Measurements from ENCODE around the gene FUT2. TPM values are rescaled to one million over a fixed set of nuclear protein-coding genes. Genes with fewer than 3 reads are reported as not detected.

The FUT2 gene
- total and polyA plus RNA-seq, 2 donors (not counting 1 experiment from before 2014, with no cell fraction given), result under 0.01 TPM; not detected in 1

GRCh38 chr19:48674921-48675824 is 20.6 kb upstream of the FUT2 start:
- peak; percentile 59 to 81 for DNase-seq (ENCODE audit: low read depth in 2 of 2)
- Histone ChIP-seq H3K36me3 (ENCODE audit: control insufficient read depth, insufficient read depth, low read length) (no peaks in the 10 kb centered on the region), H2AFZ (ENCODE audit: low read length) (peak overlapping the region; percentile 76), H3K9ac (ENCODE audit: insufficient read depth, low read length) (peak overlapping the region; percentile 42), H3K4me1 (ENCODE audit: control insufficient read depth, extremely low read depth, insufficient read depth, low read length) (no peaks in the 10 kb centered on the region), H3K4me3 (replicated peaks in 1 of 4; ENCODE audit: control extremely low read depth in 1 of 4, insufficient read depth in 1 of 4, low read depth in 3 of 4, low read length in 4 of 4) (no peak overlapping the region), H3K9me3 (ENCODE audit: control insufficient read depth, insufficient read depth, low read depth, low read length) (no peaks in the 10 kb centered on the region), H3K4me2 (ENCODE audit: extremely low read depth, insufficient read depth, low read length) (no peak overlapping the region), H3K27me3 (ENCODE audit: control insufficient read depth, insufficient read depth, low read length) (no peaks in the 10 kb centered on the region), H4K20me1 (ENCODE audit: control insufficient read depth, extremely low read depth, insufficient read depth, low read length) (no peaks in the 10 kb centered on the region), H3K27ac (ENCODE audit: insufficient read depth, low read length) (no peak overlapping the region), H3K79me2 (ENCODE audit: control insufficient read depth, insufficient read depth, low read length) (no peaks in the 10 kb centered on the region)
- TF ChIP-seq EZH2 (IDR thresholded peaks at IDR 0.05; ENCODE audit: low read length, missing control alignments), result no peak
- peak; percentile 71 to 86 for TF ChIP-seq CTCF (conservative IDR thresholded peaks at IDR 0.05 in 1 of 2, IDR thresholded peaks at IDR 0.05 in 1 of 2; ENCODE audit: low read depth in 1 of 2, low read length in 2 of 2)

GRCh38 chr19:48676487-48676886 is 19.3 kb upstream of the FUT2 start:
- no peak for DNase-seq (ENCODE audit: low read depth in 2 of 2)

More at GRCh38 chr19:48676487-48676886, 19.3 kb upstream of the FUT2 start:
- H3K4me1 ChIP-seq (ENCODE audit: control insufficient read depth, extremely low read depth, insufficient read depth, low read length), result no peaks in the 10 kb centered on the region
- no peak overlapping the region for H3K9ac ChIP-seq (ENCODE audit: insufficient read depth, low read length)
- H4K20me1 ChIP-seq (ENCODE audit: control insufficient read depth, extremely low read depth, insufficient read depth, low read length), result no peaks in the 10 kb centered on the region
- no peak for TF ChIP-seq CTCF (conservative IDR thresholded peaks at IDR 0.05 in 1 of 2, IDR thresholded peaks at IDR 0.05 in 1 of 2; ENCODE audit: low read depth in 1 of 2, low read length in 2 of 2)
- no peak for TF ChIP-seq EZH2 (IDR thresholded peaks at IDR 0.05; ENCODE audit: low read length, missing control alignments)
- H3K36me3 ChIP-seq (ENCODE audit: control insufficient read depth, insufficient read depth, low read length), result no peaks in the 10 kb centered on the region
- no peaks in the 10 kb centered on the region for H3K79me2 ChIP-seq (ENCODE audit: control insufficient read depth, insufficient read depth, low read length)
- no peak overlapping the region for H2AFZ ChIP-seq (ENCODE audit: low read length)
- no peak overlapping the region for H3K27ac ChIP-seq (ENCODE audit: insufficient read depth, low read length)
- H3K4me2 ChIP-seq (ENCODE audit: extremely low read depth, insufficient read depth, low read length), result no peak overlapping the region
- no peaks in the 10 kb centered on the region for H3K27me3 ChIP-seq (ENCODE audit: control insufficient read depth, insufficient read depth, low read length)
- H3K9me3 ChIP-seq (ENCODE audit: control insufficient read depth, insufficient read depth, low read depth, low read length), result no peaks in the 10 kb centered on the region
- H3K4me3 ChIP-seq (replicated peaks in 1 of 4; ENCODE audit: control extremely low read depth in 1 of 4, insufficient read depth in 1 of 4, low read depth in 3 of 4, low read length in 4 of 4), result no peak overlapping the region
